HUES6 (cell line): ENCODE results near the gene HSD17B3.
A peak's percentile ranks its signal among the peaks of the same experiment; 100 is the strongest.
"Not testable (repeated sequence)": the region's sequence is repeated elsewhere in the genome, so short reads cannot be mapped to it uniquely, and the experiment has no call there.

Source experiments
- H3K27ac ChIP-seq: 2 replicates; pipeline ENCODE4 v1.7.0; 2013; ENCODE audit warnings: low read depth, mild to moderate bottlenecking, low read length, inconsistent platforms
- H3K27me3 ChIP-seq: 2 replicates; pipeline ENCODE4 v1.6.1; 2013; ENCODE audit warnings: low read length; ENCODE audit not compliant: control insufficient read depth, insufficient read depth
- H3K36me3 ChIP-seq: 2 replicates; pipeline ENCODE4 v1.6.1; 2013; ENCODE audit warnings: low read length; ENCODE audit not compliant: control insufficient read depth, insufficient read depth
- H3K4me1 ChIP-seq: 2 replicates; pipeline ENCODE4 v1.6.1; 2013; ENCODE audit warnings: low read length; ENCODE audit not compliant: control insufficient read depth, insufficient read depth
- H3K4me3 ChIP-seq: 2 replicates; pipeline ENCODE4 v1.5.1; 2013; ENCODE audit warnings: low read depth, low read length
- H3K9ac ChIP-seq: one replicate; pipeline ENCODE4 v1.6.1; 2013; ENCODE audit warnings: mild to moderate bottlenecking, low read length
- H3K9me3 ChIP-seq: 2 replicates; pipeline ENCODE4 v1.6.1; 2013; ENCODE audit warnings: low read depth, low read length; ENCODE audit not compliant: control insufficient read depth, insufficient read depth

Gene HSD17B3

GRCh38 chr9:96331236-96331947, 29.4 kb upstream of the HSD17B3 start:
- H3K27ac ChIP-seq = 0 out of 2 replicates have a peak overlapping the region, but pooled peaks have one; percentile 25
- peaks cover 12% of the 10 kb centered on the region for H3K4me1 ChIP-seq
- no peaks in the 10 kb centered on the region for H3K9me3 ChIP-seq
- no peaks in the 10 kb centered on the region for H3K27me3 ChIP-seq
- no peak overlapping the region for H3K4me3 ChIP-seq
- no peaks in the 10 kb centered on the region for H3K36me3 ChIP-seq
- no peak overlapping the region for H3K9ac ChIP-seq

- Histone ChIP-seq H3K27ac (no peak overlapping the region), H3K4me1 (peaks cover 12% of the 10 kb centered on the region), H3K27me3 (no peaks in the 10 kb centered on the region), H3K9me3 (no peaks in the 10 kb centered on the region), H3K9ac (no peak overlapping the region), H3K36me3 (no peaks in the 10 kb centered on the region), H3K4me3 (no peak overlapping the region)
Observed at GRCh38 chr9:96327694-96328352, 25.8 kb upstream of the HSD17B3 start.

- Histone ChIP-seq H3K4me3 (no peak overlapping the region), H3K27ac (no peak overlapping the region), H3K36me3 (no peaks in the 10 kb centered on the region), H3K9me3 (no peaks in the 10 kb centered on the region), H3K9ac (no peak overlapping the region), H3K4me1 (peaks cover 11% of the 10 kb centered on the region), H3K27me3 (no peaks in the 10 kb centered on the region)
Observed at GRCh38 chr9:96323169-96323568, 21.2 kb upstream of the HSD17B3 start.

GRCh38 chr9:96322736-96323135, 20.8 kb upstream of the HSD17B3 start:
- H3K9ac ChIP-seq, H3K27me3 ChIP-seq, H3K9me3 ChIP-seq, H3K36me3 ChIP-seq, H3K27ac ChIP-seq, H3K4me3 ChIP-seq: not testable (repeated sequence)
- H3K4me1 ChIP-seq = peaks cover 11% of the 10 kb centered on the region

GRCh38 chr9:96322210-96322609, 20.2 kb upstream of the HSD17B3 start:
- not testable (repeated sequence) for H3K27ac ChIP-seq, H3K9me3 ChIP-seq, H3K27me3 ChIP-seq, H3K9ac ChIP-seq, H3K36me3 ChIP-seq, H3K4me3 ChIP-seq
- H3K4me1 ChIP-seq = peaks cover 11% of the 10 kb centered on the region

GRCh38 chr9:96321515-96321914, 19.5 kb upstream of the HSD17B3 start:
- Histone ChIP-seq H3K4me1 (peaks cover 13% of the 10 kb centered on the region), H3K9ac (no peak overlapping the region), H3K36me3 (no peaks in the 10 kb centered on the region), H3K27ac (no peak overlapping the region), H3K9me3 (no peaks in the 10 kb centered on the region), H3K27me3 (no peaks in the 10 kb centered on the region), H3K4me3 (no peak overlapping the region)

- Histone ChIP-seq H3K4me1 (peaks cover 13% of the 10 kb centered on the region), H3K4me3 (no peak overlapping the region), H3K27me3 (no peaks in the 10 kb centered on the region), H3K27ac (no peak overlapping the region), H3K36me3 (no peaks in the 10 kb centered on the region), H3K9me3 (no peaks in the 10 kb centered on the region), H3K9ac (no peak overlapping the region)
Observed at GRCh38 chr9:96320749-96321280, 18.8 kb upstream of the HSD17B3 start.

- Histone ChIP-seq H3K9ac (no peak overlapping the region), H3K27ac (no peak overlapping the region), H3K4me3 (no peak overlapping the region), H3K9me3 (peaks cover under 1% of the 10 kb centered on the region), H3K36me3 (no peaks in the 10 kb centered on the region), H3K4me1 (peaks cover 13% of the 10 kb centered on the region), H3K27me3 (no peaks in the 10 kb centered on the region)
Observed at GRCh38 chr9:96318921-96319565, 17.1 kb upstream of the HSD17B3 start.

- H3K4me1 ChIP-seq = peaks cover 13% of the 10 kb centered on the region
- H3K9ac ChIP-seq = no peak overlapping the region
- no peaks in the 10 kb centered on the region; the same call in 1 of the 2 replicates for H3K36me3 ChIP-seq
- no peaks in the 10 kb centered on the region for H3K27me3 ChIP-seq
- peaks cover 16% of the 10 kb centered on the region for H3K9me3 ChIP-seq
- no peak overlapping the region for H3K27ac ChIP-seq
- H3K4me3 ChIP-seq = no peak overlapping the region
Observed at GRCh38 chr9:96317335-96317980, 15.5 kb upstream of the HSD17B3 start.

GRCh38 chr9:96309850-96310249, 7.9 kb upstream of the HSD17B3 start:
- Histone ChIP-seq H3K27me3 (no peaks in the 10 kb centered on the region), H3K27ac (no peak overlapping the region), H3K9me3 (peaks cover 31% of the 10 kb centered on the region), H3K4me3 (no peak overlapping the region), H3K9ac (no peak overlapping the region), H3K4me1 (peaks cover 5% of the 10 kb centered on the region; the same call in 1 of the 2 replicates), H3K36me3 (no peaks in the 10 kb centered on the region; the same call in 1 of the 2 replicates)
